Measurements from ENCODE around the gene APPL2. TPM values are rescaled to one million over a fixed set of nuclear protein-coding genes. Genes with fewer than 3 reads are reported as not detected.

APPL2 gene
- total RNA-seq, 1 donor from 2014 or later = 37.5 TPM

GRCh38 chr12:105206686-105207374 is 29.1 kb downstream of the APPL2 start:
- Mint-ChIP-seq H3K4me3 (no peak overlapping the region), H3K4me1 (no peaks in the 10 kb centered on the region), H3K9me3 (no peaks in the 10 kb centered on the region), H3K27me3 (ENCODE audit: insufficient read depth, low read depth) (no peaks in the 10 kb centered on the region), H3K27ac (no peak overlapping the region), H3K36me3 (peaks cover 37% of the 10 kb centered on the region)
- Histone ChIP-seq H3K27ac (no peak overlapping the region), H3K9ac (no peak overlapping the region), H2AFZ (replicated peaks) (no peak overlapping the region), H3K4me3 (no peak overlapping the region), H3K4me1 (no peaks in the 10 kb centered on the region), H3F3A (ENCODE audit: low read depth) (no peaks in the 10 kb centered on the region), H3K36me3 (no peaks in the 10 kb centered on the region), H3K9me3 (ENCODE audit: low read depth) (no peaks in the 10 kb centered on the region), H4K20me1 (ENCODE audit: low read depth) (no peaks in the 10 kb centered on the region), H3K27me3 (no peaks in the 10 kb centered on the region), H3K79me2 (ENCODE audit: low read depth) (no peaks in the 10 kb centered on the region), H3K4me2 (no peak overlapping the region)
- no peak for DNase-seq (ENCODE audit: low spot score)
- no peak for TF ChIP-seq EZH2 (IDR thresholded peaks at IDR 0.05)
- TF ChIP-seq EZH2phosphoT487 (IDR thresholded peaks at IDR 0.05) = no peak
- no peak for TF ChIP-seq CTCF (IDR thresholded peaks at IDR 0.05)

GRCh38 chr12:105205322-105206048 is 30.5 kb downstream of the APPL2 start:
- Histone ChIP-seq H3K9me3 (ENCODE audit: low read depth) (no peaks in the 10 kb centered on the region), H3K36me3 (no peaks in the 10 kb centered on the region), H3K79me2 (ENCODE audit: low read depth) (no peaks in the 10 kb centered on the region), H3K27ac (no peak overlapping the region), H3F3A (ENCODE audit: low read depth) (no peaks in the 10 kb centered on the region), H4K20me1 (ENCODE audit: low read depth) (no peaks in the 10 kb centered on the region), H3K9ac (no peak overlapping the region), H2AFZ (replicated peaks) (no peak overlapping the region), H3K27me3 (no peaks in the 10 kb centered on the region), H3K4me1 (no peaks in the 10 kb centered on the region), H3K4me3 (no peak overlapping the region), H3K4me2 (no peak overlapping the region)
- Mint-ChIP-seq H3K4me3 (no peak overlapping the region), H3K9me3 (no peaks in the 10 kb centered on the region), H3K4me1 (no peaks in the 10 kb centered on the region), H3K27me3 (ENCODE audit: insufficient read depth, low read depth) (no peaks in the 10 kb centered on the region), H3K36me3 (peaks cover 38% of the 10 kb centered on the region), H3K27ac (no peak overlapping the region)
- no peak for TF ChIP-seq EZH2phosphoT487 (IDR thresholded peaks at IDR 0.05)
- no peak for TF ChIP-seq EZH2 (IDR thresholded peaks at IDR 0.05)
- no peak for TF ChIP-seq CTCF (IDR thresholded peaks at IDR 0.05)
- DNase-seq (ENCODE audit: low spot score) = no peak

- Histone ChIP-seq H3K36me3 (no peaks in the 10 kb centered on the region), H3K9me3 (ENCODE audit: low read depth) (no peaks in the 10 kb centered on the region), H3K79me2 (ENCODE audit: low read depth) (no peaks in the 10 kb centered on the region), H3K4me2 (no peak overlapping the region), H2AFZ (replicated peaks) (no peak overlapping the region), H3F3A (ENCODE audit: low read depth) (no peaks in the 10 kb centered on the region), H3K27me3 (no peaks in the 10 kb centered on the region), H3K9ac (no peak overlapping the region), H3K27ac (no peak overlapping the region), H3K4me3 (no peak overlapping the region), H3K4me1 (no peaks in the 10 kb centered on the region), H4K20me1 (ENCODE audit: low read depth) (no peaks in the 10 kb centered on the region)
- Mint-ChIP-seq H3K36me3 (peaks cover 37% of the 10 kb centered on the region), H3K27me3 (ENCODE audit: insufficient read depth, low read depth) (no peaks in the 10 kb centered on the region), H3K27ac (no peak overlapping the region), H3K9me3 (no peaks in the 10 kb centered on the region), H3K4me1 (no peaks in the 10 kb centered on the region), H3K4me3 (no peak overlapping the region)
- TF ChIP-seq EZH2phosphoT487 (IDR thresholded peaks at IDR 0.05) (no peak), CTCF (IDR thresholded peaks at IDR 0.05) (no peak), EZH2 (IDR thresholded peaks at IDR 0.05) (no peak)
- DNase-seq (ENCODE audit: low spot score) = no peak
Observed at GRCh38 chr12:105204916-105205315, 31.1 kb downstream of the APPL2 start.

Data from neural progenitor cell (in vitro differentiated cells).